ENCODE data around the gene HHATL.

GRCh38 chr3:42665050-42665878 is 37.3 kb downstream of the HHATL start:
- TF ChIP-seq CTCF (IDR thresholded peaks at IDR 0.05), result no peak
- no peak for TF ChIP-seq REST (IDR thresholded peaks at IDR 0.05; ENCODE audit: insufficient read depth in 1 of 2, low read depth in 2 of 2, low read length in 1 of 2)

Measured in Panc1 (cell line).